BLaER1 treated with 17β-estradiol and CSF1 and Interleukin-3, amounts not matched to agents 10 nM and 100 nM (cell line): Measurements from ENCODE around the gene DMD.

Source experiments
- H3K27ac ChIP-seq, 11 experiments: shearing (Covaris generic); formaldehyde crosslinking; 2 replicates each; pipeline ENCODE4 v1.8.1; 2022
- H3K27me3 ChIP-seq, 11 experiments: shearing (Covaris generic); formaldehyde crosslinking; 2 replicates each; pipeline ENCODE4 v1.8.1; 2022
- H3K36me3 ChIP-seq, 11 experiments: shearing (Covaris generic); formaldehyde crosslinking; 2 replicates each; pipeline ENCODE4 v1.8.1; 2022
- H3K4me1 ChIP-seq, 10 experiments: shearing (Covaris generic); formaldehyde crosslinking; 2 replicates each; pipeline ENCODE4 v1.8.1; 2022
- H3K4me2 ChIP-seq, 11 experiments: shearing (Covaris generic); formaldehyde crosslinking; 2 replicates each; pipeline ENCODE4 v1.8.1; 2022
- H3K4me3 ChIP-seq, 10 experiments: shearing (Covaris generic); formaldehyde crosslinking; 2 replicates each; pipeline ENCODE4 v1.8.1; 2022
- H3K9ac ChIP-seq, 11 experiments: shearing (Covaris generic); formaldehyde crosslinking; 2 replicates each; pipeline ENCODE4 v1.8.1; 2022
- H3K9me3 ChIP-seq, 11 experiments: shearing (Covaris generic); formaldehyde crosslinking; replicated peaks in 1 of 11; 2 replicates each; pipeline ENCODE4 v1.8.1; 2022
- H4K20me1 ChIP-seq, 11 experiments: shearing (Covaris generic); formaldehyde crosslinking; 2 replicates each; pipeline ENCODE4 v1.8.1; 2022
- Cebpa-rat ChIP-seq, 11 experiments: shearing (Covaris generic); IDR thresholded peaks; 2 replicates each; pipeline ENCODE4 v1.8.1; 2022

The DMD gene

DNA sequence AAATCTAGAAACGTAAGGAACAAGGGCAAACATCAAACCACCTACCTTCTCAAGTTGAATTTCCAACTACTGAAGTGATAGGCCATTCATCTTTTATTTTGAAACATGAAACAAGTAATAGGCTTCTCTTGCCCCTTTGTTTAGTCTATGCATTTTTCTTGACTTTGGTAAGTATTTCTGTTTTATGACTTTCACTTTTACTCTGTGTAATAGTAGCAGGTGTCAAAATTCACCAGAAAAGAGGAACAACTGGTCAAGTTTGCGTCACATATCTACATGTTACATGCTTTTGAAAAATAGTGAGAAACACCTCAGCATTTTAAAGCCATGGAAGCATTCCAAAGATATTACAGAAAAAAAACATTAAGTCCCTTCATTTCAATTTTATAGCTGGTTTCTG, 1982.4 kb downstream of the DMD start:
- no peaks in the 10 kb centered on the region for H3K36me3 ChIP-seq
- peak overlapping the region in 10 of 11 experiments; percentile 1 to 55 (median 33); a peak in 15 of 22 replicates for H3K4me2 ChIP-seq
- H3K4me1 ChIP-seq, result peaks cover 0 to 25% (median 12%) of the 10 kb centered on the region in 10 experiments; a peak in 11 of 20 replicates
- peak overlapping the region in 3 of 11 experiments; percentile 6 to 47 (median 26); a peak in 4 of 22 replicates for H3K9ac ChIP-seq
- H3K4me3 ChIP-seq, result no peak overlapping the region
- peak in 1 of 11 experiments; percentile 62; a peak in 1 of 22 replicates for TF ChIP-seq Cebpa-rat (IDR thresholded peaks at IDR 0.05)
- no peaks in the 10 kb centered on the region; a peak in 2 of 22 replicates for H4K20me1 ChIP-seq
- peaks cover 88 to 94% (median 92%) of the 10 kb centered on the region in 11 experiments for H3K27me3 ChIP-seq
- peak overlapping the region in 10 of 11 experiments; percentile 14 to 74 (median 54); a peak in 17 of 22 replicates for H3K27ac ChIP-seq
- H3K9me3 ChIP-seq, result peaks cover 0 to 11% (median 0%) of the 10 kb centered on the region in 11 experiments; a peak in 2 of 22 replicates

GRCh38 chrX:31228415-31228832, 1982.9 kb downstream of the DMD start:
- no peaks in the 10 kb centered on the region for H3K36me3 ChIP-seq
- no peak for TF ChIP-seq Cebpa-rat (IDR thresholded peaks at IDR 0.05)
- peak overlapping the region; percentile 1 to 55 (median 25); a peak in 15 of 22 replicates for H3K4me2 ChIP-seq
- H3K4me1 ChIP-seq, result peaks cover 0 to 30% (median 15%) of the 10 kb centered on the region in 10 experiments; a peak in 11 of 20 replicates
- H4K20me1 ChIP-seq, result no peaks in the 10 kb centered on the region; a peak in 2 of 22 replicates
- H3K9me3 ChIP-seq, result peaks cover 0 to 11% (median 0%) of the 10 kb centered on the region in 11 experiments; a peak in 2 of 22 replicates
- peak overlapping the region in 3 of 11 experiments; percentile 6 to 47 (median 26); a peak in 6 of 22 replicates for H3K9ac ChIP-seq
- H3K4me3 ChIP-seq, result no peak overlapping the region
- H3K27ac ChIP-seq, result peak overlapping the region in 10 of 11 experiments; percentile 14 to 74 (median 54); a peak in 17 of 22 replicates
- H3K27me3 ChIP-seq, result peaks cover 88 to 94% (median 92%) of the 10 kb centered on the region in 11 experiments

- no peak for TF ChIP-seq Cebpa-rat (IDR thresholded peaks at IDR 0.05)
- H3K9ac ChIP-seq, result no peak overlapping the region
- H3K9me3 ChIP-seq, result peaks cover 0 to 11% (median 0%) of the 10 kb centered on the region in 11 experiments; a peak in 3 of 22 replicates
- H3K27ac ChIP-seq, result no peak overlapping the region
- 0 out of 22 replicates have a peak, but pooled peaks cover 0 to 9% (median 0%) of the 10 kb centered on the region in 11 experiments for H3K36me3 ChIP-seq
- H3K4me2 ChIP-seq, result no peak overlapping the region
- no peak overlapping the region for H3K4me3 ChIP-seq
- peaks cover 0 to 39% (median 15%) of the 10 kb centered on the region in 10 experiments; a peak in 11 of 20 replicates for H3K4me1 ChIP-seq
- no peaks in the 10 kb centered on the region for H4K20me1 ChIP-seq
- peaks cover 88 to 94% (median 92%) of the 10 kb centered on the region in 11 experiments for H3K27me3 ChIP-seq
These were observed 1984.1 kb downstream of the DMD start for GRCh38 chrX:31227250-31227649.

DNA sequence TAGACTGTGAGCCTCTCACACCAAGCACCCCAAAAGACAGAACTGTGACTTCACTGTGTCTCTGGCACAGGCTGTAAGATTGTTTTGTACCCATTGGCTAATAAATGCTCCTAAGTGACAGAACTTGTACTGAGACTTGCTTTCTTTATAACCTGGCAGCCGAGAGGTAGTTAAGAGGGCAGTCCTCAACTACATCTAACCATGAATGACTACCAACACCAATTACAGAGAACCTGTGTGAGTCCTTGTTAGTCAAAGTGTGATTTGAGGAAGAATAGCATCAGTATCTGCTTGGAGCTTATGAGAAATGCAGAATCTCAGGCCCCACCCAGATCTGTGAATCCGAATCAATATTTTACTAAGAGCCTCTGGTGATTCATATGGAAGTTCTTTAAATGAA, 1985.5 kb downstream of the DMD start:
- Histone ChIP-seq H3K27ac (no peak overlapping the region), H4K20me1 (no peaks in the 10 kb centered on the region), H3K4me3 (no peak overlapping the region), H3K27me3 (peaks cover 88 to 94% (median 93%) of the 10 kb centered on the region in 11 experiments), H3K4me2 (no peak overlapping the region), H3K9me3 (peaks cover 0 to 15% (median 0%) of the 10 kb centered on the region in 11 experiments; a peak in 3 of 22 replicates), H3K9ac (no peak overlapping the region), H3K36me3 (peaks cover 0 to 10% (median 0%) of the 10 kb centered on the region in 11 experiments; a peak in 1 of 22 replicates), H3K4me1 (peaks cover 4 to 50% (median 21%) of the 10 kb centered on the region in 10 experiments; a peak in 16 of 20 replicates)
- no peak for TF ChIP-seq Cebpa-rat (IDR thresholded peaks at IDR 0.05)

- Histone ChIP-seq H3K27me3 (peaks cover 88 to 94% (median 93%) of the 10 kb centered on the region in 11 experiments), H3K27ac (peak overlapping the region in 2 of 11 experiments; percentile 28 to 62; a peak in 2 of 22 replicates), H3K36me3 (peaks cover 0 to 10% (median 0%) of the 10 kb centered on the region in 11 experiments; a peak in 1 of 22 replicates), H3K4me1 (peaks cover 5 to 61% (median 24%) of the 10 kb centered on the region in 10 experiments; a peak in 16 of 20 replicates), H3K4me3 (no peak overlapping the region), H4K20me1 (no peaks in the 10 kb centered on the region), H3K9ac (no peak overlapping the region), H3K9me3 (peaks cover 0 to 16% (median under 1%) of the 10 kb centered on the region in 11 experiments; a peak in 5 of 22 replicates), H3K4me2 (peak overlapping the region in 6 of 11 experiments; percentile 3 to 35 (median 20); a peak in 5 of 22 replicates)
- no peak for TF ChIP-seq Cebpa-rat (IDR thresholded peaks at IDR 0.05)
These were observed 1986.9 kb downstream of the DMD start for GRCh38 chrX:31224381-31225012.

- H3K4me3 ChIP-seq, result no peak overlapping the region
These were observed 1987.5 kb downstream of the DMD start for GRCh38 chrX:31223817-31224216.

DNA sequence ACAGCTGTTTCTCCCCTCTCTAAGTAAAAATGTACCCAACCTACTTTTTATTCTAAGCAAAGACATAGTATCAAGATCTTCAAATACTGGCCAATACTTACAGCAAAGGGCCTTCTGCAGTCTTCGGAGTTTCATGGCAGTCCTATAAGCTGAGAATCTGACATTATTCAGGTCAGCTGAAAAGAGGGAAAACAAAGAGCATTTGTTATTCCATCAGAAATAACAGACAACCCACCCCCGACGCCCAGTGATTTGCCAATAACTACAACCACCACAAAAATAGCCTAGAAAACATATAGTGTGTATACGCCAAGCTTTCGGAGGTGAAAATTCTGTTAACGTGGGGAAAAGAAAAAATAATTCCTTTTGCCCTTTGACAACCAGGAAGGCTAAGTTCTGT, 1988.4 kb downstream of the DMD start:
- peaks cover 5 to 49% (median 15%) of the 10 kb centered on the region in 10 experiments; a peak in 16 of 20 replicates for H3K4me1 ChIP-seq
- no peak overlapping the region for H3K4me2 ChIP-seq
- H4K20me1 ChIP-seq, result no peaks in the 10 kb centered on the region; a peak in 1 of 22 replicates
- peaks cover 0 to 25% (median 8%) of the 10 kb centered on the region in 11 experiments; a peak in 6 of 22 replicates for H3K9me3 ChIP-seq
- H3K4me3 ChIP-seq, result no peak overlapping the region
- H3K27me3 ChIP-seq, result peaks cover 89 to 95% (median 94%) of the 10 kb centered on the region in 11 experiments
- peak overlapping the region in 3 of 11 experiments; percentile 31 to 62 (median 46); a peak in 2 of 22 replicates for H3K27ac ChIP-seq
- TF ChIP-seq Cebpa-rat (IDR thresholded peaks at IDR 0.05), result no peak
- H3K36me3 ChIP-seq, result peaks cover 0 to 10% (median 0%) of the 10 kb centered on the region in 11 experiments; a peak in 1 of 22 replicates
- no peak overlapping the region for H3K9ac ChIP-seq

More at GRCh38 chrX:31223817-31224216, 1987.5 kb downstream of the DMD start:
- Histone ChIP-seq H3K9me3 (peaks cover 0 to 22% (median 7%) of the 10 kb centered on the region in 11 experiments; a peak in 7 of 22 replicates), H4K20me1 (no peaks in the 10 kb centered on the region; a peak in 1 of 22 replicates), H3K36me3 (peaks cover 0 to 10% (median 0%) of the 10 kb centered on the region in 11 experiments; a peak in 1 of 22 replicates), H3K4me2 (peak overlapping the region in 6 of 11 experiments; percentile 3 to 35 (median 20); a peak in 8 of 22 replicates), H3K9ac (no peak overlapping the region), H3K4me1 (peaks cover 5 to 56% (median 21%) of the 10 kb centered on the region in 10 experiments; a peak in 16 of 20 replicates), H3K27me3 (peaks cover 88 to 94% (median 93%) of the 10 kb centered on the region in 11 experiments), H3K27ac (peak overlapping the region in 5 of 11 experiments; percentile 25 to 62 (median 31); a peak in 6 of 22 replicates)
- no peak for TF ChIP-seq Cebpa-rat (IDR thresholded peaks at IDR 0.05)

GRCh38 chrX:31219174-31219573, 1992.2 kb downstream of the DMD start:
- Histone ChIP-seq H3K4me1 (peaks cover 8 to 58% (median 23%) of the 10 kb centered on the region in 10 experiments; a peak in 17 of 20 replicates), H3K4me2 (no peak overlapping the region), H3K27me3 (peaks cover 87 to 100% (median 98%) of the 10 kb centered on the region in 11 experiments), H3K36me3 (peaks cover 0 to 10% (median 0%) of the 10 kb centered on the region in 11 experiments; a peak in 1 of 22 replicates), H3K4me3 (no peak overlapping the region), H3K27ac (no peak overlapping the region), H4K20me1 (peaks cover 0 to 10% (median 0%) of the 10 kb centered on the region in 11 experiments; a peak in 2 of 22 replicates), H3K9me3 (peaks cover 0 to 14% (median 6%) of the 10 kb centered on the region in 11 experiments; a peak in 6 of 22 replicates), H3K9ac (no peak overlapping the region)
- no peak for TF ChIP-seq Cebpa-rat (IDR thresholded peaks at IDR 0.05)
